Measurements from ENCODE around the gene PADI4. TPM values are rescaled to one million over a fixed set of nuclear protein-coding genes. Genes with fewer than 3 reads are reported as not detected.

The PADI4 gene
- total RNA-seq, 1 experiment from 2014 or later = not detected

GRCh38 chr1:17329610-17330009 lies 21.6 kb downstream of the PADI4 start:
- no peaks in the 10 kb centered on the region for H3K9me2 ChIP-seq (replicated peaks; ENCODE audit: insufficient read depth, low read length)
- H3K4me1 ChIP-seq (ENCODE audit: low read length) = no peaks in the 10 kb centered on the region
- no peak overlapping the region for H3K9ac ChIP-seq (ENCODE audit: low read length)
- no peaks in the 10 kb centered on the region for H4K20me1 ChIP-seq (ENCODE audit: insufficient read depth, low read depth, low read length)
- no peak for DNase-seq
- H3K4me3 ChIP-seq (ENCODE audit: low read length) = no peak overlapping the region
- H3K4me2 ChIP-seq (ENCODE audit: low read depth, low read length, poor library complexity, severe bottlenecking) = no peak overlapping the region
- no peak overlapping the region for H3K27ac ChIP-seq (ENCODE audit: low read length)
- no peaks in the 10 kb centered on the region for H3K36me3 ChIP-seq (ENCODE audit: insufficient read depth, low read length)
- no peak overlapping the region for H2AFZ ChIP-seq (ENCODE audit: low read length)
- H3K79me2 ChIP-seq (ENCODE audit: low read length) = no peaks in the 10 kb centered on the region
- H3K9me3 ChIP-seq (ENCODE audit: low read length) = no peaks in the 10 kb centered on the region
- no peaks in the 10 kb centered on the region for H3K27me3 ChIP-seq (ENCODE audit: low read length)

GRCh38 chr1:17330856-17331255 lies 22.9 kb downstream of the PADI4 start:
- no peaks in the 10 kb centered on the region for H3K36me3 ChIP-seq (ENCODE audit: insufficient read depth, low read length)
- H3K79me2 ChIP-seq (ENCODE audit: low read length) = no peaks in the 10 kb centered on the region
- no peaks in the 10 kb centered on the region for H3K27me3 ChIP-seq (ENCODE audit: low read length)
- no peak overlapping the region for H2AFZ ChIP-seq (ENCODE audit: low read length)
- H3K4me3 ChIP-seq (ENCODE audit: low read length) = no peak overlapping the region
- no peaks in the 10 kb centered on the region for H3K4me1 ChIP-seq (ENCODE audit: low read length)
- DNase-seq = no peak
- no peak overlapping the region for H3K4me2 ChIP-seq (ENCODE audit: low read depth, low read length, poor library complexity, severe bottlenecking)
- no peak overlapping the region for H3K27ac ChIP-seq (ENCODE audit: low read length)
- no peaks in the 10 kb centered on the region for H3K9me2 ChIP-seq (replicated peaks; ENCODE audit: insufficient read depth, low read length)
- H3K9ac ChIP-seq (ENCODE audit: low read length) = no peak overlapping the region
- H3K9me3 ChIP-seq (ENCODE audit: low read length) = no peaks in the 10 kb centered on the region
- H4K20me1 ChIP-seq (ENCODE audit: insufficient read depth, low read depth, low read length) = no peaks in the 10 kb centered on the region

GRCh38 chr1:17333081-17333480 lies 25.1 kb downstream of the PADI4 start:
- Histone ChIP-seq H3K36me3 (ENCODE audit: insufficient read depth, low read length) (no peaks in the 10 kb centered on the region), H3K4me2 (ENCODE audit: low read depth, low read length, poor library complexity, severe bottlenecking) (no peak overlapping the region), H3K9me3 (ENCODE audit: low read length) (no peaks in the 10 kb centered on the region), H3K79me2 (ENCODE audit: low read length) (no peaks in the 10 kb centered on the region), H3K4me3 (ENCODE audit: low read length) (no peak overlapping the region), H3K27me3 (ENCODE audit: low read length) (no peaks in the 10 kb centered on the region), H3K9ac (ENCODE audit: low read length) (no peak overlapping the region), H4K20me1 (ENCODE audit: insufficient read depth, low read depth, low read length) (no peaks in the 10 kb centered on the region), H2AFZ (ENCODE audit: low read length) (no peak overlapping the region), H3K9me2 (replicated peaks; ENCODE audit: insufficient read depth, low read length) (no peaks in the 10 kb centered on the region), H3K4me1 (ENCODE audit: low read length) (no peaks in the 10 kb centered on the region), H3K27ac (ENCODE audit: low read length) (no peak overlapping the region)
- DNase-seq = no peak

GRCh38 chr1:17335821-17336710 lies 28.1 kb downstream of the PADI4 start:
- no peak overlapping the region for H3K4me2 ChIP-seq (ENCODE audit: low read depth, low read length, poor library complexity, severe bottlenecking)
- no peak overlapping the region for H3K27ac ChIP-seq (ENCODE audit: low read length)
- H3K9ac ChIP-seq (ENCODE audit: low read length) = no peak overlapping the region
- H3K36me3 ChIP-seq (ENCODE audit: insufficient read depth, low read length) = no peaks in the 10 kb centered on the region
- H3K9me3 ChIP-seq (ENCODE audit: low read length) = no peaks in the 10 kb centered on the region
- H3K27me3 ChIP-seq (ENCODE audit: low read length) = no peaks in the 10 kb centered on the region
- DNase-seq = peak; percentile 89
- H3K79me2 ChIP-seq (ENCODE audit: low read length) = no peaks in the 10 kb centered on the region
- H4K20me1 ChIP-seq (ENCODE audit: insufficient read depth, low read depth, low read length) = no peaks in the 10 kb centered on the region
- H2AFZ ChIP-seq (ENCODE audit: low read length) = no peak overlapping the region
- no peaks in the 10 kb centered on the region for H3K4me1 ChIP-seq (ENCODE audit: low read length)
- H3K9me2 ChIP-seq (replicated peaks; ENCODE audit: insufficient read depth, low read length) = no peaks in the 10 kb centered on the region
- H3K4me3 ChIP-seq (ENCODE audit: low read length) = no peak overlapping the region

- no peak overlapping the region for H3K9ac ChIP-seq (ENCODE audit: low read length)
- no peak overlapping the region for H3K4me2 ChIP-seq (ENCODE audit: low read depth, low read length, poor library complexity, severe bottlenecking)
- no peaks in the 10 kb centered on the region for H3K36me3 ChIP-seq (ENCODE audit: insufficient read depth, low read length)
- H3K79me2 ChIP-seq (ENCODE audit: low read length) = no peaks in the 10 kb centered on the region
- H3K27me3 ChIP-seq (ENCODE audit: low read length) = no peaks in the 10 kb centered on the region
- no peak overlapping the region for H2AFZ ChIP-seq (ENCODE audit: low read length)
- no peaks in the 10 kb centered on the region for H3K4me1 ChIP-seq (ENCODE audit: low read length)
- no peak overlapping the region for H3K4me3 ChIP-seq (ENCODE audit: low read length)
- H4K20me1 ChIP-seq (ENCODE audit: insufficient read depth, low read depth, low read length) = no peaks in the 10 kb centered on the region
- no peaks in the 10 kb centered on the region for H3K9me2 ChIP-seq (replicated peaks; ENCODE audit: insufficient read depth, low read length)
- no peaks in the 10 kb centered on the region for H3K9me3 ChIP-seq (ENCODE audit: low read length)
- H3K27ac ChIP-seq (ENCODE audit: low read length) = no peak overlapping the region
- no peak for DNase-seq
Measured at GRCh38 chr1:17338706-17339493, 30.9 kb downstream of the PADI4 start.

GRCh38 chr1:17339521-17339920 lies 31.5 kb downstream of the PADI4 start:
- Histone ChIP-seq H3K9me3 (ENCODE audit: low read length) (no peaks in the 10 kb centered on the region), H3K36me3 (ENCODE audit: insufficient read depth, low read length) (no peaks in the 10 kb centered on the region), H3K79me2 (ENCODE audit: low read length) (no peaks in the 10 kb centered on the region), H4K20me1 (ENCODE audit: insufficient read depth, low read depth, low read length) (no peaks in the 10 kb centered on the region), H3K4me1 (ENCODE audit: low read length) (peaks cover 4% of the 10 kb centered on the region), H3K9ac (ENCODE audit: low read length) (no peak overlapping the region), H3K27me3 (ENCODE audit: low read length) (no peaks in the 10 kb centered on the region), H3K9me2 (replicated peaks; ENCODE audit: insufficient read depth, low read length) (no peaks in the 10 kb centered on the region), H3K4me2 (ENCODE audit: low read depth, low read length, poor library complexity, severe bottlenecking) (no peak overlapping the region), H3K27ac (ENCODE audit: low read length) (no peak overlapping the region), H3K4me3 (ENCODE audit: low read length) (no peak overlapping the region), H2AFZ (ENCODE audit: low read length) (no peak overlapping the region)
- no peak for DNase-seq

GRCh38 chr1:17340358-17340757 lies 32.4 kb downstream of the PADI4 start:
- no peaks in the 10 kb centered on the region for H3K79me2 ChIP-seq (ENCODE audit: low read length)
- H2AFZ ChIP-seq (ENCODE audit: low read length) = no peak overlapping the region
- H3K4me3 ChIP-seq (ENCODE audit: low read length) = no peak overlapping the region
- H3K9ac ChIP-seq (ENCODE audit: low read length) = no peak overlapping the region
- no peak overlapping the region for H3K27ac ChIP-seq (ENCODE audit: low read length)
- H3K9me3 ChIP-seq (ENCODE audit: low read length) = no peaks in the 10 kb centered on the region
- no peaks in the 10 kb centered on the region for H4K20me1 ChIP-seq (ENCODE audit: insufficient read depth, low read depth, low read length)
- H3K36me3 ChIP-seq (ENCODE audit: insufficient read depth, low read length) = no peaks in the 10 kb centered on the region
- H3K27me3 ChIP-seq (ENCODE audit: low read length) = no peaks in the 10 kb centered on the region
- no peaks in the 10 kb centered on the region for H3K9me2 ChIP-seq (replicated peaks; ENCODE audit: insufficient read depth, low read length)
- peaks cover 7% of the 10 kb centered on the region for H3K4me1 ChIP-seq (ENCODE audit: low read length)
- H3K4me2 ChIP-seq (ENCODE audit: low read depth, low read length, poor library complexity, severe bottlenecking) = no peak overlapping the region
- no peak for DNase-seq

GRCh38 chr1:17342014-17342441 lies 34.0 kb downstream of the PADI4 start:
- no peaks in the 10 kb centered on the region for H3K9me3 ChIP-seq (ENCODE audit: low read length)
- no peaks in the 10 kb centered on the region for H4K20me1 ChIP-seq (ENCODE audit: insufficient read depth, low read depth, low read length)
- H3K4me3 ChIP-seq (ENCODE audit: low read length) = no peak overlapping the region
- DNase-seq = no peak
- peaks cover 7% of the 10 kb centered on the region for H3K4me1 ChIP-seq (ENCODE audit: low read length)
- no peaks in the 10 kb centered on the region for H3K79me2 ChIP-seq (ENCODE audit: low read length)
- H3K9ac ChIP-seq (ENCODE audit: low read length) = no peak overlapping the region
- H3K27ac ChIP-seq (ENCODE audit: low read length) = no peak overlapping the region
- no peak overlapping the region for H2AFZ ChIP-seq (ENCODE audit: low read length)
- no peak overlapping the region for H3K4me2 ChIP-seq (ENCODE audit: low read depth, low read length, poor library complexity, severe bottlenecking)
- no peaks in the 10 kb centered on the region for H3K27me3 ChIP-seq (ENCODE audit: low read length)
- no peaks in the 10 kb centered on the region for H3K36me3 ChIP-seq (ENCODE audit: insufficient read depth, low read length)
- no peaks in the 10 kb centered on the region for H3K9me2 ChIP-seq (replicated peaks; ENCODE audit: insufficient read depth, low read length)
